Activated CD4-positive, alpha-beta T cell treated with anti-CD3 and anti-CD28 coated beads, Interleukin-2, amount 50 U/mL, for 1 hour (primary cell): ENCODE measurements around the gene ZNF423.

Experiments
- DNase-seq: peaks from one replicate; pipeline ENCODE4 v3.0.0-alpha.2; 2020

The ZNF423 gene

GRCh38 chr16:49780433-49780832 is 75.5 kb downstream of the ZNF423 start:
- DNase-seq = no peak

GRCh38 chr16:49779979-49780378 is 75.9 kb downstream of the ZNF423 start:
- no peak for DNase-seq

GRCh38 chr16:49778202-49778930 is 77.5 kb downstream of the ZNF423 start:
- DNase-seq = no peak

GRCh38 chr16:49776734-49777133 is 79.2 kb downstream of the ZNF423 start:
- DNase-seq = no peak

- DNase-seq = no peak
Measured at GRCh38 chr16:49776085-49776595, 79.8 kb downstream of the ZNF423 start.

GRCh38 chr16:49775581-49775980 is 80.3 kb downstream of the ZNF423 start:
- DNase-seq = no peak

GRCh38 chr16:49775018-49775417 is 80.9 kb downstream of the ZNF423 start:
- no peak for DNase-seq

GRCh38 chr16:49773534-49774475 is 82.1 kb downstream of the ZNF423 start:
- no peak for DNase-seq

- no peak for DNase-seq
Measured at GRCh38 chr16:49767998-49768397, 87.9 kb downstream of the ZNF423 start.

GRCh38 chr16:49767414-49767813 is 88.5 kb downstream of the ZNF423 start:
- no peak for DNase-seq

- no peak for DNase-seq
Measured at GRCh38 chr16:49766225-49766624, 89.7 kb downstream of the ZNF423 start.

- no peak for DNase-seq
Measured at GRCh38 chr16:49763826-49764225, 92.1 kb downstream of the ZNF423 start.

GRCh38 chr16:49760815-49761214 is 95.1 kb downstream of the ZNF423 start:
- DNase-seq = no peak

GRCh38 chr16:49757559-49758069 is 98.3 kb downstream of the ZNF423 start:
- DNase-seq = no peak

- no peak for DNase-seq
Measured at GRCh38 chr16:49756775-49757558, 98.9 kb downstream of the ZNF423 start.

- no peak for DNase-seq
Measured at GRCh38 chr16:49755716-49756505, 100.0 kb downstream of the ZNF423 start.

- no peak for DNase-seq
Measured at GRCh38 chr16:49755313-49755620, 100.6 kb downstream of the ZNF423 start.

GRCh38 chr16:49754495-49755312 is 101.2 kb downstream of the ZNF423 start:
- DNase-seq = no peak

- DNase-seq = no peak
Measured at GRCh38 chr16:49750341-49751000, 105.4 kb downstream of the ZNF423 start.

GRCh38 chr16:49749816-49750215 is 106.1 kb downstream of the ZNF423 start:
- no peak for DNase-seq

- no peak for DNase-seq
Measured at GRCh38 chr16:49748322-49748721, 107.6 kb downstream of the ZNF423 start.
